GM19240 (cell line): ENCODE measurements around the gene ARHGAP22.

Experiments used
- DNase-seq: peaks from one replicate; pipeline ENCODE4 v3.0.0; 2011; ENCODE audit warnings: low spot score; ENCODE audit not compliant: insufficient read length

ARHGAP22 gene

DNA sequence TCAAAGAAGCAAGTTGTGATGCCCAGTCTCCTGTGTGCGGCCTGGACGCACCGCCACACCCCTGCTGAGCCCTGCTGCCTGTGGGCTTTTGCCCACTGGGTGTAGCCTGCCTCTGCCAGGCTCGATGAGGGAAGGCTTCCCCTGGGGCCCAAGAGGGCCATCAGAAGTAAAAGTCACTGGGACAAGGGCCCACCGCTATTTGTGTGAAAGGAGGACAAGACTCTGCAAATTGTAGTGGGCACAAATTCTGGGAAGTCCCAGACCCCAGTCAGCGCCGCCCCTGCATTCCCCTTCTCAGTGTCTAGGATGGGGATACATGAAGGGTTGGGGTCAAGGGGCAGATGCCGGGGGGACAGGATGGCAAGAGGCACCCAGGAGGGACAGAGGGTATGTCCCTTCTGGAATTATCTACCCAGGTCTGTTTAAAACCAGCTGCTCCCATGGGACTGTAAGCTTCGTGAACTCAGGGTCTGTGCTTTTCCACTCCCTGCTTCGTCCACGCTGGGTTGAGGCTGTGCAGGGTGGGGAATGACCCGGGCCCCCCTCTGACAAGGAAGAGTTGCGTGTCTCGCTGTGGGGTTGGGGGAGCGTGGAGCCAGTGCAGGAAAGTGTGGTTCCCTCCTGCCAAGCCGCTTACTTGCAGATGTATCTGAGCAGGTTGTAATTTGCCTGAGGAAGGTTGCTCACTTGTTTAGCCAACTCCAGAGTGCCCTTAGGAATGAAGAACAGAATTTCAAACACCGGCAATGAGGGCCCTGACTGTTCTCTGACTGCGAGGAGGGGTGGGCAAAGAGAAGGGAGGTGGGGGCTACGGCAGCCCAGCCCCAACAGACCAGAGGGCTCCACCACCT, 151.2 kb downstream of the ARHGAP22 start:
- no peak for DNase-seq

DNA sequence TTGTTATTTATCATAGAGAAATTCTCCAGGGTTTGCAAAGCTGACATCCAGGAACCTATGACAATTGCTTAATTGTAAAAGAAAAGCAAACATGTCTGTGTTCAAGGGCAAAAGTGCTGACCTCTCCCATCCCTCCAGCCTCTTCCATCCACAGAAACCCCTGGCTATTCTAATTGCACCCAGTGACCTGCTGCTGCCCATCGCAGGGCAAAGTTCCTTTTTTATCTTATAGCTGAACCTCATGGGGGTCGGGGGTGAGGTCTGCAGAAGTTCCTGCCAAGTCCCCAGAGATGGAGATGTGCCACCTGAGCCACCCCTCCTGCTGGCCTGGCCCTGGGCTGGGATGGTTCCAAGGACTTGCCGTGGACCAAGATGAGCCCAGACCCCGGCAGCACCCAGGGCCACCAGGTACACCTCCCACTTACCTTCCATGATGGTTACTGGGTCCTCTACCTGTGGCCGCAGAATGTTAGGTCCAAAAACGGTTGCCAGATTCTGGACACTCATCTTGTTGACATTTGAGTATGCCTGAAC, 151.9 kb downstream of the ARHGAP22 start:
- no peak for DNase-seq

DNA sequence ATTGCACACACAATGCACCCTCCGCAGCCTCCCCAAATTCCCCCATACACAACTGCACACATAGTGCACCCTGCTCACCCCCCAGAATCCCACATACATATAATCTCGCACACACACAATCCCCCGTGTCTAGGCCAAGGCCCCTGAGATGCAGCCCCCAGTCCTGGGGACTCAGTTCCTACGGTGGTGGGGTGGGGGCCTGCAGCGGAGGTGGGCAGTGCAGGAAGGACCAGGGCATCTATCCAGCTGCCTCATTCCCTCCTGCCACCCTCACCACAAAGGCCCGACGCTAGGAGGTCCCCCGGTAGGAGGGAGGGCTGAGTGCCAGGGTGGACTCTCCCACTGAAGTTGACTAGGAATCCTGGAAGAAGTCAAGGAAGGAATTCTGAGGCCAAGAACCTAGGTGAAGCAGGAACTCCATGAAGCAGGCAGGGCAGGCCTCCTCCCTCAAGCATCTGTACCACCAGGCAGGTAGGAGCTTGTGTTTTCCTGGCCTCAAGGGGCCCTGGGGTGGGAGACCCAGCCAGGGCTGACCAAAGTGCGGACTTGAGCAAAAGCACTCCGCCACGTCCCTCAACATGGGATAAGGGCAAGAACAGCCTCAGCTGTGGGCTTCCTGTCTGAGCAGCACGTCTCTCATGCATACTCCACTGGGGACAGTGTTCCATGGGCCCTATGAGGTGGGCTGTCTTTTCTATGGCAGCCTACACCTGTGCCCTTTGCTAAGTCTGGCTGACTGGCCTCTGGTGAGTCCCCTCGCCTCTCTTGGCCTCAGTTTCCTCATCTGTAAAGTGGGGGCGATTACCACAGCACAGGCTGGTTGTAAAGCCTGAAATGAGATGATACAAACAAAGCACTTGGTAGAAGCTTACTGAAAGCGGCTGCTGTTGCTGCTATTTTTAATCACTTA, 152.6 kb downstream of the ARHGAP22 start:
- DNase-seq, result no peak

DNA sequence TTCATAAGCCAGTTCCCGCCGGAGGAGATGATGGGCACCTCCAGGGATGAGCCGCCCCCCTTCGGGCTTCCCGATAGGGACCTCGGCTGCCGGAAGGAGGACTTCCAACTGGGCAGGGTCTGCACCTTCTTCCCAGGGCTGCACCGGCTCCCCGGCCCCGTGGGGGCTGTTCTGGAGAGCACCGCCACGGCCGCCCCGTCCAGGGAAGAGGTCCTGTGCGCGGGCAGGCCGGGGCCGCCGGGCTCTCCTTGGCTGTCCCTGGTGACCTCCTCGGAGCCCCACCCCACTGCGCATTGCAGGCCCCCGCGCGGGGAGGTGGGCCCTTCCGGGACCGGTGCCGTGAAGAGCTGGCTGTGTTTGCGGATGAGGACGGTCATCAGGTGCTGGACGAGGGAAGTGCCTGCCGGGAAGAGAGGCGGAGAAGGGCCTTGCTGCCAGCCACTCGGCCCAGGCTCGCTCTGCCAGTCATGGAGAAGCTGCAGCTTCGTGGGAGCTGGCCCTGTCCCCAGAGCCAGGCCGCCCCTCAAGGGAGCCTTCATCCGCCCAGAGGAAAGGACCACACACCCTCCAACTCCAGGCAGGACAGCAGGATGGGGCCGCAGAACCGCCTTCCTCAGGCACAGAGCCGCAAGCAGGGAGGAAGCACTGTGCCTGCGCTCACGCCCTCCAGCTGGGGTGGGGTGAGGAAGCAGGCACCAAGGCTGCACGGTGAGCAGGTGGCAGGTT, 154.0 kb downstream of the ARHGAP22 start:
- DNase-seq, result no peak

DNA sequence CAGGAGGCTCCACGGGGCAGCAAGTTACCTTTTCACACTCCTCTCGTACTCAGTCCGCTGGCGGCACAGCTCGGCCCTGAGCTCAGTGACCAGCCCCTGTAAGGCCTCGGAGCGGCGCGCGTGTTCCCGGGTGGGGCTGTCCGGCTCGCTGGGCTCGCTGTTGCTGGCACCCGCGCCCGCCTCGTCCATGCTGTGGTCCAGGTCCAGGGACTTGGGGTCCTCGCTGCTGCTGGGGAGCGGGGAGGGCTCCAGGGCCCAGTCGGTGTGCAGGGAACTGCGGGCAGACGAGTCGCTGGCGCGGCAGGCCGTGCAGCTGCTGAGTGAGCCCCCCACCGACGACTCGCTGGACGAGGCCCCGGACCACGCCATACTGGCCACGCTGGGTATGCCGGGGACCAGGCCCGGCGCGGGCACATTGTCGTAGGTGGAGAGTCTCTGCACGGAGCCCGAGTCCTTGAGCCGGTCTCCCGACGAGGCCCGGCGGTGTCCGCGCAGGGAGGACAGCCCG, 154.6 kb downstream of the ARHGAP22 start:
- DNase-seq, result no peak

DNA sequence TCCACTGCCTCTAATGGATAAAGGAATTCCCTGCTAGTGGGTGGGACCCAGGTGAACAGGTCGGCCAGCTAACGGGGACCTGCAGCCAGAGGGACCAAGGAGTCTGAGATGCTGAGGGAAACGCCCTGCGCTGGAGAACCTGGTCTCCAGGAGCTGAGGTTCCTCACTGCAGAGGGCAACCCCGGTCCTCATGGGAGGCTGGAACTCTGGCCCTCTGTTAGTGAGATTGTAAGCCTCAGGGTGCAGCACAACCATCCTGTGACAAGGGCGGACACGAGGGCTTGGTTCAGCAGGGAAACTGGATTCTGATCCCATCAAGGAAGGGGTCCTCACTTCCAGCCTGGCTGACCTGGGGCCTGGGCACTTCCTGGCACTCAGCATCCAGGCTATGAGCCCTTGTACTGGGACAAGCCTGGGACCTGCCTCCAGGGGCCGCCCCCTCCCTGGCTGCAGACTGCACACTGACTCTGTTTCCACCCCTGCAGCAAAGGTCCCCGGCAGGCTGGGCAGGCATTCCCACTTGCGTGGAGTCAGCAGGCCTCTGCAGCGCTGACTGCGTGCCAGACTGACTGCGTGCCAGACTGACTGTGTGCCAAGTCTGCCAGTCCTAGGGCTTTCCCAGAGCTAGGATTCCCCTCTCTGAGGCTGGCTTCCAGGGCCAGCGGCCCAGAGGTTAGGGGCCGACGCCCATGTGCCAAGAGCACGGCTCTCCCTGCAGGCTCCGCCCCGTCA, 155.2 kb downstream of the ARHGAP22 start:
- no peak for DNase-seq

DNA sequence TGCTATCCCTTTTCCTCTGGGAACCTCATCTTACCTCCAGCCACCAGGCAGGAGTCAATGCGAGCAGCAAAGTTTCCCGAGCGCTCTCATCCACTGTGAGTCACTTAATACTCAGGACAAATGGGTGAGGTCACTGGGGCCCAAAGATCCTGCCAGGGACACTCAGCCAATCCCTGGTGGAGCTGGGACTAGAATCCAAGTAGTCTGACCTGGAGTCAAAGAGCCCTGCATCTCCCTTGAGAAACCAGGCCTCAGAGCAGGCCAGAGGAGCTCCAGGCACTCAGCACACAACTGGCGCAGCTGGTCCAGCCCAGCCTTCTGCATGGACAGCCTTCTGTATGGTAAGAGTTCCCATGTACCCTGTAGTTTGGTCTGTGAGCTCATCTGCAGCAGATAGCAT, 156.1 kb downstream of the ARHGAP22 start:
- DNase-seq, result no peak

DNA sequence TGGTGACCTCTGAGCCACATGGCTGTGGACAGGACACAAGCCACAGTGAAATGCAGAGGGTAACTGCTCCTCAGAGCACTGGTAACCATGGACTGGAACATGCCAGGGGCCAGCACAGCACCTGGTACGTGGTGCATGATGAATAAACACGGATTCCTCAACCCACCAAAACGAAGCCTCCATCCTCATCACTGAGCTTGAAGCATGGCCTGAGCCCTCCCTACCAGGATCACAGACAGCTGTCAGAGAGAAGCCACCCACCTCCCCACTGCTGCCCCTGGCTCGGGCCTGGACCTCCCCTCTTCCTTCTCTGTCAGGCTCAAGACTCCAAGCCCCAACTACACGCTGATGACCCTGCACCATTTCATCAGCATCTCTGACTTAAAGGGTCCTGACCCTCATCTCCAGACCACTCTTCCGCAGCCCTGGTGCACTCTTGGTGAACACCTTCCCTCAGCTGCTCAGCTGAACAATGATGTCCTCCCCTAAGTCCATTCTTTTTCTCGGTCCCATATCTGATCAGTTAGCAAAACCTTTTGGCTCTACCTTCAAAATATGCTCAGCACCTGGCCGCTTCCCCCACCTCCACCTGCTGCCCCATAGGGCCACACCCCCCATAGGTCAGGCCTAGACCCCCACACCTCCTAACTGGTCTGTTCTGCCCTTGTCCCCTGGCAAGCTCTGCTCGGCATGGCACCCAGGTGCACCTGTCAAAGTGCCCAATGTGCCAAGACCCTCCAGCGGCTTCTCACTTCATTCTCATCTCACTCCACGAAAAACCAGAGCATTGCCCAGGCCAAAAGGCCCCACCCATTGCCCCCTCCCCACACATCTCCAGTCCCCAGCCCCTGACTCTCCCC, 157.3 kb downstream of the ARHGAP22 start:
- DNase-seq, result no peak

DNA sequence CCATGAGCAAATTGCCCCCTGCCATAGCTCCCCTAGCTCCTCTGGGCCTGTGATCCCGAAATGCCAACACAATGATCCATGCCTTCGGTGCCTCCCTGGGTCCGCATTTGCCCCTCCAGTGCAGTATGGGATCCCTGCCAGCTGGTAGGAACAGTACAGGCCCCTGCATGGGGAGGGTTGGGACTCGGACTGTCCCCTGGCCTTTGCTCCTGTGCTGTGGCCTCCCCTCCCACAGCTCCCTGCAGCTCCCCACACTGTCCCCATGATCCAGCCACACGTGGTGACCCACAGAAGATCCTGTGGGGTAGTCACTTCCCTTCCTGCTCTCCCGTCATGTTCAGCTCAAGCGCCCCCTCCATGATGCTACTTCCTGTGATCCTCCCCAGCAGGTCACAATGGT, 158.1 kb downstream of the ARHGAP22 start:
- no peak for DNase-seq

DNA sequence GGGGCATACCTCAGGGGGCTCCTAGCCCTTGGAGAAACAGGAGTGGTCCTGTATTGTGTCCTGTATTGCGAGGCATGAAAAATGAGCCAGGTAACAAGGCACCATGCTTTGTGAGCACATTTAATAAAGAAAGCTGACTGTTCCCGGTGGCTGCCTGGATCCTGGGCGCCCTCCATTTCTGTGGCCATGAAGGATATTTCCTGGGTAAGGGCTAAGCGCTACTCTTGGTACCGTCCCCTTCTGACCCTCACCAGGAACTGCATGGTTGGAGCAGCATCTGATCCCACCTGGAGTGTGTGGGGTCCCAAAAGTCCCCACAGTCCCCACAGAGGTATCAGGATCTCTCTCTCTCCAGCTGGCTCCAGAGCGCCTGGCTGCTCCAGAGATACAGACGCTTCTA, 158.9 kb downstream of the ARHGAP22 start:
- no peak for DNase-seq

DNA sequence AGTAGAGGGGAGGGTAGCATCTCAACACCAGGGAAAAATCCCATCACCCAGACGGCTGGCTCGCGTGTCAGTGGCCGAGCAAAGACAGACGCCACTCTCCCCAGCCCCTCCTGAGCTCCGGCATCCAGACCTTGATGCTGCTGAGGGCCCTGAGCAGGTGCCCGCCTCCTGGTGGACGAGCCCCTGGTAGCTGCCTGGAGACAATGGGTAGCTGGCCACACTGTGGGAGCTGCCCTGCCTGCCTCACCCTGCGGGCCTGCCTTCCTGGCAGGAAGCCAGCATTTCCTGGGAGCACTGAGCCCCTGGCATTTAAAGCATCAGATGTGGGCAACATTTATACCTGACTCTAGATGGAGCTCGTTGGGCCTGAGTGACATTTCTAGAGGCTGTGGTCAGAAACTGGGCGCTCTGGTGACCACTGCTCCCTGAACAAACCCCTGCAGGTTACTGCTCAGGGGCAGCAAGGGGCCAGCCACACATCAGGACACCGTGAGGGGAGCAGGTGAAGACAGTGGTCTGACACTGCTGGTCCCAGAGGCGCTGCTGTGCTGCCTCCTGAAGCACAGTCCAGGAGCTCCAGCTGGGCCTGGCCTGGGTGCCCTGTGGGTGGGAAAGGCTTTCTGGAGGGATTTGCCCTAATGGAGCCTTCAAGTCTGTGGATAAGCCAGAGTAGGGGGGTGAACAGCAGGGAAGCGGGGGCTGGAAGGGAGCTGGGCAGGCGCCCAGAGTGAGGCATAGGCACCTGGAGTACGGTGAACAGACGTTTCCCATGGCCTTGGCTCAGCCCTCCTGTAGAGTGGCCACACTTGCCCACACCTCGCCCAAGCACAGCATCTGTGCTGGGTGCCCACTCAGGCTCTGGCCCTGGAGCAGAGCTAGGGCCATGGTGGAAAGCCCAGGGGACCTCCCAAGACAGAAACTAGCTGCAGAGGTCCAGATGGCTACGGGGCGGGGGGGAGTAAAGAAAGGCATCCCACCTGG, 159.7 kb downstream of the ARHGAP22 start:
- DNase-seq, result no peak

DNA sequence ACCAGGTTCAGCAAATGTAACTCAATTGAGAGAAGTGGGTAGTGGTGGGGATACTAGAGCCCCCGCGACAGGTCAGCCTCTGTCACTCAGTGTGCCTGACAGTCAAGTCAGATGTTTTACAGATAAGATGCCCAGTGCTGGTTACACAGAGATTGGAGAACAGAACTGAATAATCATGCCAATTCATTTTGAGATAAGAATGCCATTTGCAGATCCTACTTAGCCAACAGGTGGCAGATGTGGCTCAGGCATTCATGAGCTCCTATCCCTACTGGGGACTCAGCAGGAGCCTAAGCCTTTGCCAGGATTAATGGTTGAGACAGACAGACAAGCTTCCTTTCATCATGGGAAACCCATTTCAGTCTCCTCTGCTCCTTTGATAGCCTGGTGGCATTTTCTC, 160.6 kb downstream of the ARHGAP22 start:
- no peak for DNase-seq

DNA sequence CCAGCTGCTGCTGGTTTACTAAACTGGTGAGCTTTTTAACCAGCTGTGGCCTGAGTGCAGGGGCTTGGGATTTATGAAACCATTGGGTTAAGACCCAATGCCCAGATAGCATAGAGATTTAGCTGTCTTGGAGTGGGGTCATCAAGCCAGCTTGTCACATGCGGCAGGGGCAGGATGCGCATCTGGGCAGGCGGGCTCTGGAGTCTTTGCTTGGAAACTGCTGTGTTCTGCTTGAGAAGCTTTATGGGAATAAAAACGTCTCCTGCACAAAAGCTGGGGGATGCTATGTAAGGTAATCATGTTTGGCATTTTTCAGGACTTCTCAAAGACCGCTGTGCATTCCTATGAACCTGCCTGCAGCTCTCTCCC, 162.1 kb downstream of the ARHGAP22 start:
- no peak for DNase-seq

DNA sequence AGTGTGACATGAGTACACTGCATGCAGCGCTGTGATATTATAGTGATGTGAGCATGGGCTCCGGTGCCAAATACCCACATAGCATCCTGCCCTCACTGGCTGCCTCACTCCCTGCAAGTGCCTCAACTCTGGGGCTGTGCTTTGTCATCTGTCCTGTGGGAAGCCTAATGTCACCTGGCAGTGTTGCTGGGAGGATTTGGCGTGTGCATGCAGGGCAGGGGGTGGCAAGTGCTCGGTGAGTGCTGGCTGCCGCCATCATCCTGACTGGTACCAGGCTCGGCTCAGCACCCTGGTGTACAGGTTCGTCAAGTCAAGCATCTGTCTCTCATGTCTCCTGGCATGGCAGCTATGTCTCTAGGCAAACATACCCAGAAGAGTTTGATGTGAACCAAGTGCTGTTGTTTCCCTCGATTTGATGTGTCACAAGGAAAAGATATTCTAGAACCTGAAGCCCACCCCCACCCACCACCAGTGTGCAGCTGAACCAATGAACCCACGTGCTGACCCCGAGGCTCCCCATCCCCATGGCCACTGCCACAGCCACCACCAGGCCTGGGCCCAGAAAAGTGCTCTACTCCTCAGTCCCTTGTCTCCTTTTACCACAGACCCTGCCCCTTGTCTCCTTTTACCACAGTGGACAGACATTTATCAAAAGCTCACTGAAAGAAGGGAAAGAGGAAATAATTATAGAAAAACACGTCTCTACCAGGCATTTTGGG, 162.6 kb downstream of the ARHGAP22 start:
- DNase-seq, result no peak

DNA sequence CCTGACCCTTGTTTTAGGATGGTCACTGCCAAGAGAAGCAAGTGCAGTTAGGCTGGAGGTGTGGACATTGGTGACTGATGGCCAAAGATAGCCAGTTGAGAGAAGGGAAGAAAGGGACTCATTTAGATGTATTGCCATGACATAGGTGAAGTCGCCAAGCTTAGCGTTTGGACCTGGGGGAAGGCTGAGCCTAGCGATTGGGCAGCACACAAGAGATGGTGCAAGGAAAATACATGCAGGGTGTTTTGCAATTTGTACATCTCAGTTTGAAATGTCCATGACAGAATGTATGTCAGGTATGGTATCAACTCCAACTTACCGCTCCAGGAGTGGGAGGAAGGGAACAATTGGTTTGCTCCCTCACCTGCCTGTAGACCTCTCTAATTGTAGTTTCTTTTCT, 164.1 kb downstream of the ARHGAP22 start:
- no peak for DNase-seq

DNA sequence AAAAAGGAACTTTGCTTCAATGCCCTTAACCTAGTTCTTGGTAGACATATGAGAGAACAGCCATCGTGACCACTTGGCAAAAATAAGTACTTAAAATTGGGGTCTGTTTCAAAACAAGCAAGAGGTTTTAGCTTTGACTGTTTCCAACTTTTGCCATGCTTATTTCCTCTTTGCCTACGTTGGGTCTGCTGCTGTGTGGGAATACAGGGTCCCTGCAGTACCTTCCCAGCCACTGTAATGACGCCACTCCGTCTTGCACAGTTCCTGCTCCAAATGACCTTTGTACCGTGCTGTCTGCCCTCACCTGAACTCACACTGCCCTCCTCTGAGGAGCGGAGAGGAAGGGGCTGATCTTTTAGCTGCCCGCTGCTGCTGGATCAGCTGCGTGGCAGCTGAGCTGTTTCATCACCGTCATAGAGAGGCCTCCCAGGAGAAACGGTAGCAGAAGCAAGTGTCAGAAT, 165.3 kb downstream of the ARHGAP22 start:
- no peak for DNase-seq

DNA sequence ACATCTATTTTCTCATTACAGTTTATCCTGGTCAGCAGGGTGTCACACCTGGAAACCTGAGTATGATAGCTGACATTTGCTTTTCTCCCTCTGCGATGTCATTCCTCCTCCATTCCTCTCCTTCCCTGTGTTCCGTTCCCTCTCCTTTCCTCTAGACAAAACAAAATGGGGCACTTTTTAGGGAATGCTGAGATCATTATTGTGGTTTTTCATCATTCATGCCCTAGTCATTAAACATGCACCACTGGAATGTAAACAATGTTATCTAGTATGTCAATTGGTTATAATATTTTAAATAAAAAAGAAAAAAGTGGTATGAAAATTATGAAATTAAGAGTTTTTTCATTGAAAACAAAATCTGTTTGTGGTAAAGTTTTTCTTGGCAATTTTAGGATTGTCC, 165.8 kb downstream of the ARHGAP22 start:
- no peak for DNase-seq

DNA sequence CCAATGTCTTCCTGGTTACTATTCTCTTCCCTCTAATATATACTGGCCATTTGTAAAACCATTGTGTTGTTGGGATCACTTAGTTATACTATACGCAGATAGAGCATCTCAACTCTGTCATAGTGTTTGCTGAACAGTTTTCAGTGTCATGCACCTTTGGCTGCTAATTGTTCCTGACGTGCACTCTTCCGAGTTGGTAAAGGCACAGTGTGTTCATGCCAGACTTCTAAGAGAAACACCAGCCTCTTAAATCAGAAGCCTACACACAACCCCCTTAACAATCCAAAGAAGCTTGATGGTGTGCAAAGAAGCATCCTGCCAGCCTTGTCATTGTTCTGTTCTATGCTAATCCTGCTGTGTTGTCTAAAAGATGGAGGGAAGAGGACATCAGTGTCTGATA, 167.3 kb downstream of the ARHGAP22 start:
- no peak for DNase-seq
